IPS-20b (cell line): ENCODE data around the gene ZNF491.
"Not testable (repeated sequence)": the region's sequence is repeated elsewhere in the genome, so short reads cannot be mapped to it uniquely, and the experiment has no call there.

Experiments
- H3K27ac ChIP-seq: one replicate; pipeline ENCODE4 v1.5.1; 2013; ENCODE audit warnings: low read length
- H3K27me3 ChIP-seq: 2 replicates; pipeline ENCODE4 v1.6.1; 2013; ENCODE audit warnings: mild to moderate bottlenecking, low read length, inconsistent platforms; ENCODE audit not compliant: insufficient read depth
- H3K36me3 ChIP-seq: 2 replicates; pipeline ENCODE4 v1.6.1; 2013; ENCODE audit warnings: low read depth, mild to moderate bottlenecking, inconsistent platforms, low read length, moderate library complexity; ENCODE audit not compliant: insufficient read depth
- H3K4me1 ChIP-seq: 2 replicates; pipeline ENCODE4 v1.6.1; 2013; ENCODE audit warnings: mild to moderate bottlenecking, control low read depth, inconsistent platforms, low read length, moderate library complexity; ENCODE audit not compliant: insufficient read depth
- H3K4me3 ChIP-seq: 2 replicates; pipeline ENCODE4 v1.5.1; 2013; ENCODE audit warnings: mild to moderate bottlenecking, low read length, inconsistent platforms
- H3K9ac ChIP-seq: 2 replicates; pipeline ENCODE4 v1.6.1; 2013; ENCODE audit warnings: low read depth, mild to moderate bottlenecking, inconsistent platforms, low read length, moderate library complexity
- H3K9me3 ChIP-seq: 2 replicates; pipeline ENCODE4 v1.6.1; 2013; ENCODE audit warnings: mild to moderate bottlenecking, low read depth, low read length, inconsistent platforms; ENCODE audit not compliant: insufficient read depth

The ZNF491 gene

DNA sequence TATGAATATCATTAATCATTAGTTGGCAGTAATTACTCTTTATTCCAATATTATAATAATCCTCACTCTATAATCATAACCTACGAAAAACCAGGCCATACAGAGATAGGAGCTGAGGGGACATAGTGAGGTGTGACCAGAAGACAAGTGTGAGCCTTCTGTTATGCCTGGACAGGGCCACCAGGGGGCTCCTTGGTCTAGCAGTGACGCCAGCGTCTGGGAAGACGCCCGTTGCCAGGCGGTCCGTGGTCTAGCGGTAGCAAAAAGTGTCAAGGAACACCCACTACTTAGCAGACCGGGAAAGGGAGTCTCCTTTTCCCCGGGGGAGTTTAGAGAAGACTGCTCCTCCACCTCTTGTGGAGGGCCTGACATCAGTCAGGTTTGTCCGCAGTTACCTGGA is 26.8 kb upstream of the ZNF491 start:
- peaks cover 25% of the 10 kb centered on the region for H3K27me3 ChIP-seq
- H3K9ac ChIP-seq, H3K4me1 ChIP-seq, H3K4me3 ChIP-seq, H3K36me3 ChIP-seq, H3K27ac ChIP-seq: not testable (repeated sequence)
- peaks cover 33% of the 10 kb centered on the region for H3K9me3 ChIP-seq

DNA sequence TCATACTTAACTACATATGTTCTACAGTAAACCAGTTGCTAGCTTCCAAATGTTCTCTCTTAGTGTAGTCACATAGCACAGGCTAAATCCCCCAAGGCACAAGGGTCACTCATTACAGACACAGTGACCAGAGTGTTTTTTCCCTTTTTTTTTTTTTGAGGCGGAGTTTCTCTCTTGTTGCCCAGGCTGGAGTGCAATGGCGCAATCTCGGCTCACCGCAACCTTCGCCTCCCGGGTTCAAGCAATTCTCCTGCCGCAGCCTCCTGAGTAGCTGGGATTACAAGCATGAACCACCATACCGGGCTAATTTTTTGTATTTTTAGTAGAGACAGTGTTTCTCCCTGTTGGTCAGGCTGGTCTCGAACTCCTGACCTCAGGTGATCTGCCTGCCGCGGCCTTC is 21.7 kb upstream of the ZNF491 start:
- not testable (repeated sequence) for H3K27me3 ChIP-seq, H3K4me1 ChIP-seq, H3K27ac ChIP-seq, H3K9ac ChIP-seq, H3K4me3 ChIP-seq
- Histone ChIP-seq H3K9me3 (peaks cover 66% of the 10 kb centered on the region), H3K36me3 (peaks cover 18% of the 10 kb centered on the region)

DNA sequence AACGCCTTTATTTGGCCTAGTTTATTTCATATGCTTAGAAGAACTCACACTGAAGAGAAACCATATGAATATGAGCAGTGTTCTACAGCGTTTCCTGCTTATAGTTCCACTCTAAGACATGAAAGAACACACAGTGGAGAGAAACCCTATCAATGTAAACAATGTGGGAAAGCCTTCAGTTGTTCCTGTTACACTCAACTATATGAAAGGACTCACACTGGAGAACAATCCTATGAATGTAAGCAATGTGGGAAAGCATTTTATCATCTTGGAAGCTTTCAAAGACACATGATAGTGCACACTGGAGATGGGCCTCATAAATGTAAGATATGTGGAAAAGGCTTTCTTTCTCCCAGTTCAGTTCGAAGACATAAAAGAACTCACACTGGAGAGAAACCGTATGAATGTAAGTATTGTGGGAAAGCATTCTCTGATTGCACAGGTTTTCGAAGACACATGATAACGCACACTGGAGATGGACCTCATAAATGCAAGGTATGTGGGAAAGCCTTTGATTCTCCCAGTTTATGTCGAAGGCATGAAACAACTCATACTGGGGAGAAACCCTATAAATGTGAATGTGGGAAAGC is 17.8 kb upstream of the ZNF491 start:
- peaks cover 75% of the 10 kb centered on the region for H3K9me3 ChIP-seq

DNA sequence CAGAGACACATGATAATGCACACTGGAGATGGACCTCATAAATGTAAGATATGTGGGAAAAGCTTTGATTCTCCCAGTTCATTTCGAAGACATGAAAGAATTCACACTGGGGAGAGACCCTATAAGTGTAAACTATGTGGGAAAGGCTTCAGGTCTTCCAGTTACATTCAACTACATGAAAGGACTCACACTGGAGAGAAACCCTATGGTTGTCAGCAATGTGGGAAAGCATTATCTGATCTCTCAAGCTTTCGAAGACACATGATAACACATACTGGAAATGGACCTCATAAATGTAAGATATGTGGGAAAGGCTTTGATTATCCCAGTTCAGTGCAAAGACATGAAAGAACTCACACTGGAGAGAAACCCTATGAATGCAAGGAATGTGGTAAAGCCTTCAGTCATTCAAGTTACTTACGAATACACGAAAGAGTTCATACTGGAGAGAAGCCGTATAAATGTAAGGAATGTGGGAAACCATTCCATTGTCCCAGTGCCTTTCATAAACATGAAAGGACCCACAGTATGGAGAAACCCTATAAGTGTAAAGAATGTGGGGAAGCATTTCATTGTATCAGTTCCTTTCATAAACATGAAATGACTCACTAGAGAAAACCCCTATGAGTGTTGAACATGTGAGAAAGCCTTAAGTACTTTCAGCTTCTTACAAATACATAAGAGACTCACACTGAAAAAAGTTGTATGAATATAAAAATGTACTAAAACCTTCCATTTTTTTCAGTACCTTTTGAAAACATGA is 16.8 kb upstream of the ZNF491 start:
- no peak overlapping the region for H3K9ac ChIP-seq
- no peak overlapping the region for H3K27ac ChIP-seq
- no peaks in the 10 kb centered on the region for H3K4me1 ChIP-seq
- H3K4me3 ChIP-seq, result no peak overlapping the region
- peaks cover 19% of the 10 kb centered on the region for H3K36me3 ChIP-seq
- no peaks in the 10 kb centered on the region for H3K27me3 ChIP-seq
- H3K9me3 ChIP-seq, result peaks cover 70% of the 10 kb centered on the region

More for the DNA sequence above, 17.8 kb upstream of the ZNF491 start:
- no peaks in the 10 kb centered on the region for H3K27me3 ChIP-seq
- H3K9ac ChIP-seq, result no peak overlapping the region
- H3K4me3 ChIP-seq, result no peak overlapping the region; the same call in 1 of the 2 replicates
- H3K4me1 ChIP-seq, result no peaks in the 10 kb centered on the region
- H3K36me3 ChIP-seq, result peaks cover 19% of the 10 kb centered on the region
- no peak overlapping the region for H3K27ac ChIP-seq

DNA sequence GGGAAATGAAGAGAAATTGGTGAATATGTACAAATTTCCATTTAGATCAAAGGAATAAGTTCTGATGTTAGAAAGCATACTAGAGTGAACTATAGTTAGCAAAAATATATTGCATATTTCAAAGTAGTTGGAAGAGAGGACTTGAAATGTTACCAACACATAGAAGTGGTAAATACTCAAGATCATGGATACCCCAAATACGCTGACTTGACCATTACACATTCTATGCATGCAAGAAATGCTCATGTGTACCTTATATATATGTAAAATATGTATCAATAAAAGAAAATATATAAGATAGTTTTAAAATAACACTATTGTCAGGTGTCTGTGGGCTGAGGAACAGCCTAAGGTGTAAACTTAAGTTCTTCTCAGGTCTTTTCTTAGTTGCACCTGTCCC is 14.6 kb upstream of the ZNF491 start:
- no peaks in the 10 kb centered on the region for H3K4me1 ChIP-seq
- peaks cover 73% of the 10 kb centered on the region for H3K9me3 ChIP-seq
- no peak overlapping the region for H3K27ac ChIP-seq
- peaks cover 19% of the 10 kb centered on the region for H3K36me3 ChIP-seq
- H3K27me3 ChIP-seq, result no peaks in the 10 kb centered on the region
- H3K9ac ChIP-seq, result no peak overlapping the region
- H3K4me3 ChIP-seq, result no peak overlapping the region; the same call in 1 of the 2 replicates

DNA sequence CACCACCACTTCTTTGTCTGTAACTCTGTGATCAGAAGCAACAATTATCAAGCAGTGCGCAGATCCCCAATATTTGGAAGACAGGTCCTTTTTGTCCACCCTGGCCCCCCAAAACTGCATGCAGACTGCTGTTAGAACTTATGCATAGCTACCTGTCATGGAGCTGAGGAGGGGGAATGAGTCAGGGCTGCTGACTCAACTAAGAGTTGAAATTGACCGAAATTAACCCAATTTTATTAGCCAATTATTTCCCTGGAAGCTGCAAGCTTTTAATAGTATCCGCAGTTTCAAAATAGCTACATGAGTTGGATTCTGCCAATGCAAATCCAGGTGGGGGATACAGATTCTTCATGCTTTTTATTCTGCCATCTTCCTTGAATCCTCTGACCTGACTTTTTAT is 14.0 kb upstream of the ZNF491 start:
- Histone ChIP-seq H3K9ac (no peak overlapping the region), H3K4me1 (no peaks in the 10 kb centered on the region), H3K27ac (no peak overlapping the region), H3K4me3 (no peak overlapping the region), H3K36me3 (peaks cover 19% of the 10 kb centered on the region), H3K9me3 (peaks cover 76% of the 10 kb centered on the region), H3K27me3 (no peaks in the 10 kb centered on the region)

DNA sequence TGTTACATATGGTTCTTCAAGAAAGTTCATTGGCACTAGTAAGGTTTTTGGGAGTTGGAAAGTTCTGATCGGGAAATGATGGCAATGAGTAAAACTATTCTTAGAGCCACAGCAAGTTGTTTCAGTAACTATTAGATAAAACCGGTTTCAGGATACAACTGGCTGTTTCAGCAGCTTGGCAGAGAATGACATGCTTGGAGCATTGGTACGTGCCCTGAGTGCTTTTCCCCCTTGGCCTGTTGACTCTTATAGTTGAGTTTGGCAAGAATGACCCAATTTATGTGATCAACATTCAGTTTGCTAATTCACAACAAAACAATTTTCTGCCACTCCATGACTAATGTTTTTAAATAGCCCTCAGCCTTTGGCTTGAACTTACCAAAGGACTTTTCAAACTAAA is 10.8 kb upstream of the ZNF491 start:
- Histone ChIP-seq H3K4me3 (no peak overlapping the region), H3K27me3 (no peaks in the 10 kb centered on the region), H3K9ac (no peak overlapping the region), H3K9me3 (peaks cover 54% of the 10 kb centered on the region), H3K36me3 (no peaks in the 10 kb centered on the region), H3K27ac (no peak overlapping the region), H3K4me1 (no peaks in the 10 kb centered on the region)

DNA sequence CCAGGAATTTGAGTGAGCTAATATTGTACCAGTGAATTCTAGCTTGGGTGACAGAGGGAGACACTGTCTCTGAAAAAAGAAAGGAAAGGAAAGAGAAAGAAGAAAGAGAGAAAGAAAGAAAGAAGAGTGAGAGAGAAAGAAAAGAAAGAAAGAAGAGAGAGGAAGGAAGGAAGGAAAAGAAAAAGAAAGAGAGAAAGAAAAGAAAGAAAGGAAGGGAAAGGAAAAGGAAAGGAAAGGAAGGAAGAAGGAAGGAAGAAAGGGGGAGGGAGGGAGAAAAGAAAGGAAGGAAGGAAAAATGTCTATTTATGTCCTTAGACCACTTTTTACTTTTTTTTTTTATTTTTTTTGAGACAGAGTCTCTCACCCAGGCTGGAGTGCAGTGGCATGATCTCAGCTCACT is 5.4 kb upstream of the ZNF491 start:
- H3K27ac ChIP-seq, result no peak overlapping the region

DNA sequence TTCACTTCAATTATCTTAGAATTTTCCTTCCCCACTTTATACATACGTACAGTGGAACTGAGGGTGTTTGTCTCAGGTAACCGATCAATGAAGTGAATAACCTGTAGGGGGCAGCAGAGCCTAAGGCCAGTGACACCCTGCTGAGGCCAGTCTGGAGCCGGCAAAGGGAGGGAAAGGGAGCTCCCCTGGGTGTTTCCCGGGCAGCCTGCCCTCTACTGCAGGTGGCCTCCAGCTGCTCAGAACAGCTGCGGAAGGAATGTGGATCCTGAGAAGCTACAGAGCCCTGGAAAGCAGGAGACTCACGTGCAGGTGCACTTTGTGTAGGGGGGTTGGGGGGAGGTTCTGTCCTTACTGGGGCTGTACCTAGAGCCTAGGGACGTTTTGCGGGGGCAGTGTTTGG is 832 bp upstream of the ZNF491 start:
- H3K4me1 ChIP-seq, result peaks cover 2% of the 10 kb centered on the region; the same call in 1 of the 2 replicates
- H3K36me3 ChIP-seq, result no peaks in the 10 kb centered on the region
- H3K9me3 ChIP-seq, result peaks cover 1% of the 10 kb centered on the region; the same call in 1 of the 2 replicates
- peak overlapping the region; percentile 82; the same call in 1 of the 2 replicates for H3K4me3 ChIP-seq
- peaks cover 21% of the 10 kb centered on the region for H3K27me3 ChIP-seq
- no peak overlapping the region for H3K27ac ChIP-seq
- no peak overlapping the region for H3K9ac ChIP-seq

More for the DNA sequence above, 5.4 kb upstream of the ZNF491 start:
- peaks cover 18% of the 10 kb centered on the region for H3K9me3 ChIP-seq
- H3K9ac ChIP-seq, result no peak overlapping the region
- H3K36me3 ChIP-seq, result no peaks in the 10 kb centered on the region
- H3K4me3 ChIP-seq, result no peak overlapping the region
- peaks cover 2% of the 10 kb centered on the region; the same call in 1 of the 2 replicates for H3K4me1 ChIP-seq
- peaks cover 7% of the 10 kb centered on the region; the same call in 1 of the 2 replicates for H3K27me3 ChIP-seq

DNA sequence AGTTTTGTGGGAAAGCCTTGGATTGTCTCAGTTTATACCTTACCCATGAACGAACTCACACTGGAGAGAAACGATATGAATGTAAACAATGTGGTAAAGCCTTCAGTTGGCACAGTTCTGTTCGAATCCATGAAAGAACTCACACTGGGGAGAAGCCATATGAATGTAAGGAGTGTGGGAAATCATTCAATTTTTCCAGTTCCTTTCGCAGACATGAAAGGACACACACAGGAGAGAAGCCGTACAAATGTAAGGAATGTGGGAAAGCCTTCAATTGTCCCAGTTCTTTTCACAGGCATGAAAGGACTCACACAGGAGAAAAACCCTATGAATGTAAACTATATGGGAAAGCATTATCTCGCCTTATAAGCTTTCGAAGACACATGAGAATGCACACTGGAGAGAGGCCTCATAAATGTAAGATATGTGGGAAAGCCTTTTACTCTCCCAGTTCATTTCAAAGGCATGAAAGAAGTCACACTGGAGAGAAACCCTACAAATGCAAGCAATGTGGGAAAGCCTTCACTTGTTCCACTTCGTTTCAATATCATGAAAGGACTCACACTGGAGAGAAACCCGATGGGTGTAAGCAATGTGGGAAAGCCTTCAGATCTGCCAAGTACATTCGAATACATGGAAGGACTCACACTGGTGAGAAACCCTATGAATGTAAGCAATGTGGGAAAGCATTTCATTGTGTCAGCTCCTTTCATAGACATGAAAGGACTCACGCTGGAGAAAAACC is 8.2 kb downstream of the ZNF491 start:
- H3K9me3 ChIP-seq, result peaks cover 54% of the 10 kb centered on the region
- H3K36me3 ChIP-seq, result 0 out of 2 replicates have a peak, but pooled peaks cover 3% of the 10 kb centered on the region
- no peak overlapping the region for H3K27ac ChIP-seq
- no peaks in the 10 kb centered on the region for H3K4me1 ChIP-seq
- H3K4me3 ChIP-seq, result no peak overlapping the region
- H3K9ac ChIP-seq, result no peak overlapping the region
- H3K27me3 ChIP-seq, result no peaks in the 10 kb centered on the region

DNA sequence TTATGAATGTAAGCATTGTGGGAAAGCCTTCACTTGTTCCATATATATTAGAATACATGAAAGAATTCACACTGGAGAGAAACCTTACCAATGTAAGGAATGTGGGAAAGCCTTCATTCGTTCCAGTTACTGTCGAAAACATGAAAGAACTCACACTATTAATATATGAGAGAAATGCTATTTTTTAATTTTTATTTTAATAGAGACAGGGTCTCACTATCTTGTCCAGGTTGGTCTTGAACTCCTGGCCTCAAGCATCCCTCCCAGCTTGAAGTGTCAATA is 8.7 kb downstream of the ZNF491 start:
- H3K27ac ChIP-seq, result no peak overlapping the region
- no peak overlapping the region for H3K4me3 ChIP-seq
- peaks cover 2% of the 10 kb centered on the region; the same call in 1 of the 2 replicates for H3K27me3 ChIP-seq
- no peak overlapping the region for H3K9ac ChIP-seq
- 0 out of 2 replicates have a peak, but pooled peaks cover 3% of the 10 kb centered on the region for H3K36me3 ChIP-seq
- peaks cover 54% of the 10 kb centered on the region for H3K9me3 ChIP-seq
- no peaks in the 10 kb centered on the region for H3K4me1 ChIP-seq

DNA sequence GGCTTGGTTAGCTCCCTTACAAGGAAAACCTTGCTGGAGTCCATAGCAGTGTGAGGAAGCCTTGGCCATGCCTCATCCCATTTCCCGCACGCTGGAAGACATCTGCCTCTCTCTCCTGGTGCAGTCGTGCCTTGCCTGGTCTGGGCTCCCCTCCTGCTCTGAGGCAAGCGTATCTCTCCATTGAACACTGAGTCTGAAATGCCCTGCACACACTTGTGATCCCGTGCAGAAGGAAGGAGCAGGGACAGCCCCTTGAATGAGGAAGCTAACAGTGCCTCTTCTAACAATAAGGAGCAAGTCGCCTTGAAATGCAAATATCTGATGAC is 15.3 kb downstream of the ZNF491 start:
- H3K9ac ChIP-seq, result peak overlapping the region; percentile 4; the same call in 1 of the 2 replicates
- H3K9me3 ChIP-seq, result peaks cover 3% of the 10 kb centered on the region
- H3K27ac ChIP-seq, result no peak overlapping the region
- no peaks in the 10 kb centered on the region for H3K36me3 ChIP-seq
- H3K4me3 ChIP-seq, result peak overlapping the region; percentile 85
- H3K27me3 ChIP-seq, result peaks cover 27% of the 10 kb centered on the region
- H3K4me1 ChIP-seq, result no peaks in the 10 kb centered on the region
